KMS-11 (cell line): ENCODE data around the gene RFTN1.

Experiments
- H2AFZ ChIP-seq: fragments of 200-600 bp; sonication (generic); 2 replicates; pipeline ENCODE4 v1.6.1; 2016; ENCODE audit warnings: antibody characterized with exemption, mixed run types, low read depth
- H3K27ac ChIP-seq: fragments of 200-600 bp; sonication (generic); 2 replicates; pipeline ENCODE4 v1.6.1; 2016; ENCODE audit warnings: mild to moderate bottlenecking, mixed run types
- H3K27me3 ChIP-seq: fragments of 200-600 bp; sonication (generic); 2 replicates; pipeline ENCODE4 v1.6.1; 2017; ENCODE audit warnings: mild to moderate bottlenecking, low read depth, mixed run types, moderate library complexity; ENCODE audit not compliant: insufficient read depth
- H3K36me3 ChIP-seq: fragments of 200-600 bp; sonication (generic); 2 replicates; pipeline ENCODE4 v1.6.1; 2017; ENCODE audit warnings: mild to moderate bottlenecking, mixed run types; ENCODE audit not compliant: insufficient read depth
- H3K4me1 ChIP-seq: fragments of 200-600 bp; sonication (generic); 2 replicates; pipeline ENCODE4 v1.6.1; 2016; ENCODE audit warnings: mild to moderate bottlenecking, low read depth, mixed run types; ENCODE audit not compliant: poor library complexity, severe bottlenecking
- H3K4me2 ChIP-seq: fragments of 200-600 bp; sonication (generic); 2 replicates; pipeline ENCODE4 v1.7.0; 2016; ENCODE audit warnings: mild to moderate bottlenecking, mixed run types
- H3K4me3 ChIP-seq: fragments of 200-600 bp; sonication (generic); IDR thresholded peaks from 2 replicates; pipeline ENCODE4 v1.6.1; 2017; ENCODE audit warnings: low read depth, low read length, mixed read lengths; ENCODE audit not compliant: insufficient read depth
- H3K79me2 ChIP-seq: fragments of 200-600 bp; sonication (generic); 2 replicates; pipeline ENCODE4 v1.6.1; 2016; ENCODE audit warnings: low read depth, mixed run types; ENCODE audit not compliant: insufficient read depth
- H3K9ac ChIP-seq: fragments of 200-600 bp; sonication (generic); 2 replicates; pipeline ENCODE4 v1.6.1; 2016; ENCODE audit warnings: mild to moderate bottlenecking, mixed run types
- H4K20me1 ChIP-seq: fragments of 200-600 bp; sonication (generic); 2 replicates; pipeline ENCODE4 v1.6.1; 2016; ENCODE audit warnings: mild to moderate bottlenecking, mixed run types; ENCODE audit not compliant: insufficient read depth
- TF ChIP-seq, protein P1 (sequence below): fragments of 200-600 bp; sonication (generic); conservative IDR thresholded peaks from 2 replicates; pipeline ENCODE4 v1.6.1; 2017; ENCODE audit warnings: low read depth, mild to moderate bottlenecking, antibody characterized with exemption, low read length, moderate library complexity, mixed read lengths

The RFTN1 gene

GRCh38 chr3:16331319-16331883 is 182.1 kb downstream of the RFTN1 start:
- Histone ChIP-seq H4K20me1 (no peaks in the 10 kb centered on the region), H3K4me2 (no peak overlapping the region), H3K4me1 (no peaks in the 10 kb centered on the region), H3K79me2 (no peaks in the 10 kb centered on the region), H3K36me3 (no peaks in the 10 kb centered on the region), H3K4me3 (no peak overlapping the region), H2AFZ (no peak overlapping the region), H3K9ac (no peak overlapping the region), H3K27me3 (no peaks in the 10 kb centered on the region), H3K27ac (no peak overlapping the region)
- TF ChIP-seq, protein P1, sequence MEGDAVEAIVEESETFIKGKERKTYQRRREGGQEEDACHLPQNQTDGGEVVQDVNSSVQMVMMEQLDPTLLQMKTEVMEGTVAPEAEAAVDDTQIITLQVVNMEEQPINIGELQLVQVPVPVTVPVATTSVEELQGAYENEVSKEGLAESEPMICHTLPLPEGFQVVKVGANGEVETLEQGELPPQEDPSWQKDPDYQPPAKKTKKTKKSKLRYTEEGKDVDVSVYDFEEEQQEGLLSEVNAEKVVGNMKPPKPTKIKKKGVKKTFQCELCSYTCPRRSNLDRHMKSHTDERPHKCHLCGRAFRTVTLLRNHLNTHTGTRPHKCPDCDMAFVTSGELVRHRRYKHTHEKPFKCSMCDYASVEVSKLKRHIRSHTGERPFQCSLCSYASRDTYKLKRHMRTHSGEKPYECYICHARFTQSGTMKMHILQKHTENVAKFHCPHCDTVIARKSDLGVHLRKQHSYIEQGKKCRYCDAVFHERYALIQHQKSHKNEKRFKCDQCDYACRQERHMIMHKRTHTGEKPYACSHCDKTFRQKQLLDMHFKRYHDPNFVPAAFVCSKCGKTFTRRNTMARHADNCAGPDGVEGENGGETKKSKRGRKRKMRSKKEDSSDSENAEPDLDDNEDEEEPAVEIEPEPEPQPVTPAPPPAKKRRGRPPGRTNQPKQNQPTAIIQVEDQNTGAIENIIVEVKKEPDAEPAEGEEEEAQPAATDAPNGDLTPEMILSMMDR: no peak

GRCh38 chr3:16330351-16330750 is 183.1 kb downstream of the RFTN1 start:
- TF ChIP-seq, protein P1: no peak
- Histone ChIP-seq H3K27ac (no peak overlapping the region), H3K9ac (no peak overlapping the region), H3K27me3 (no peaks in the 10 kb centered on the region), H3K79me2 (no peaks in the 10 kb centered on the region), H3K4me2 (no peak overlapping the region), H3K4me3 (no peak overlapping the region), H4K20me1 (no peaks in the 10 kb centered on the region), H3K36me3 (no peaks in the 10 kb centered on the region), H2AFZ (no peak overlapping the region), H3K4me1 (no peaks in the 10 kb centered on the region)

GRCh38 chr3:16329826-16330129 is 183.7 kb downstream of the RFTN1 start:
- no peaks in the 10 kb centered on the region for H4K20me1 ChIP-seq
- no peaks in the 10 kb centered on the region for H3K36me3 ChIP-seq
- H3K4me2 ChIP-seq: no peak overlapping the region
- no peaks in the 10 kb centered on the region for H3K27me3 ChIP-seq
- no peaks in the 10 kb centered on the region for H3K79me2 ChIP-seq
- H3K27ac ChIP-seq: no peak overlapping the region
- no peaks in the 10 kb centered on the region for H3K4me1 ChIP-seq
- H2AFZ ChIP-seq: no peak overlapping the region
- H3K9ac ChIP-seq: no peak overlapping the region
- no peak overlapping the region for H3K4me3 ChIP-seq
- TF ChIP-seq, protein P1: no peak

DNA sequence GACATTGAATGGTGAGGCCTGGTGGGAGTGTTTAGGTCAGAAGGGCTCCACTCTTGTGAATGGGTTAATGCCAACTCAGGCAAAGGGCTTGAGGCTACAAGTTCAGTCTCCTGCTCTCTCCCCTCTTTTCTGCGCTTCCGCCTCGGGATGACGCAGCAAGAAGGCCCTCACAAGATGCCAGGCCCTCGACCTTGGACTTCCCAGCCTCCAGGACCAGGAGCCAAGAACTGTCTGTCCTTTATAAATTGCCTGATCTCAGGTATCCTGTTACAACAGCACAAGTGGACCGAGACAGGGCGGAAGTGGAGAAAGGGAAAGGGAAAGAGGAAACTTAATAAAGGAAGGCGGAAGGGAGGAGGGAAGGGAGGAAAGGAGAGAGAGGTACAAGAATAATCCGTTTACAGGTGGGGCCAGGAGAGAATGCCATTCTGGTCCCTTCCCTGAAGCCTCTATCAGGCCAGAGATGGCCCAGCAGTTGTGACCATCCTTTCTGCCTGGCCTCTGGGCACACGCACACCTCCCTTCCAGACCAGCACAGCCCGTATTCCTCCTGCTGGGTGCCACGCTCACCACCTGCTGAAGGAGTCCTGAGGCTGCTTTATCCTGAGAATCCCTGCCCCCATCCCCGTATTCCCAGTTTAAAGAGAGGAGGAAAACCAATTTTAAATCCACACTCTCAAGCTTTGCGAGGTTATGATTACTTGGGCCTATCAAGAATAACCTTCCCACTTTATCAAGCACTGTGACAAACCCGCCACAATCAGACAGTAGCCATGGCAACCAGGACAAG is 184.3 kb downstream of the RFTN1 start:
- Histone ChIP-seq H3K27me3 (no peaks in the 10 kb centered on the region), H4K20me1 (no peaks in the 10 kb centered on the region), H3K4me1 (no peaks in the 10 kb centered on the region), H3K9ac (no peak overlapping the region), H3K4me2 (no peak overlapping the region), H3K36me3 (no peaks in the 10 kb centered on the region), H2AFZ (no peak overlapping the region), H3K4me3 (no peak overlapping the region), H3K27ac (no peak overlapping the region), H3K79me2 (no peaks in the 10 kb centered on the region)
- TF ChIP-seq, protein P1: no peak
